SH-SY5Y (cell line): ENCODE measurements around the gene HOXB2.

Experiments
- GATA2 ChIP-seq: IDR thresholded peaks from 2 replicates; pipeline ENCODE4 v1.6.1; 2011; ENCODE audit warnings: mild to moderate bottlenecking, low read depth, low read length
- GATA3 ChIP-seq: IDR thresholded peaks from 2 replicates; pipeline ENCODE4 v1.6.1; 2011; ENCODE audit warnings: low read depth, mild to moderate bottlenecking, low read length, moderate library complexity

GRCh38 chr17:48565925-48566710, 21.2 kb upstream of the HOXB2 start:
- no peak for TF ChIP-seq GATA2
- no peak for TF ChIP-seq GATA3
